HL-60 (cell line): ENCODE results near the gene AQP4.

Experiments used
- DNase-seq, 2 experiments: peaks; one replicate each; pipeline ENCODE4 v3.0.0-alpha.2; 2010 to 2020; ENCODE audit warnings: low read depth in 1 of 2, low spot score in 1 of 2
- H3K27ac ChIP-seq: fragments of 250-450 bp; sonication (Bioruptor Pico); replicated peaks from 2 replicates; pipeline ENCODE4 v1.5.1; 2020; ENCODE audit warnings: mild to moderate bottlenecking, moderate library complexity
- H3K27me3 ChIP-seq: fragments of 250-450 bp; sonication (Bioruptor Pico); 2 replicates; pipeline ENCODE4 v1.5.1; 2021; ENCODE audit warnings: mild to moderate bottlenecking, moderate library complexity; ENCODE audit not compliant: insufficient read depth, poor library complexity, severe bottlenecking
- H3K4me3 ChIP-seq: replicated peaks from 2 replicates; pipeline ENCODE4 v1.5.1; 2011; ENCODE audit warnings: mild to moderate bottlenecking, control low read depth, low read length; ENCODE audit not compliant: insufficient read depth
- GABPA ChIP-seq: IDR thresholded peaks from 2 replicates; pipeline ENCODE4 v1.6.1; 2012; ENCODE audit warnings: low read depth
- POLR2AphosphoS5 ChIP-seq: IDR thresholded peaks from 2 replicates; pipeline ENCODE4 v1.6.1; 2012; ENCODE audit warnings: low read depth
- SPI1 ChIP-seq: IDR thresholded peaks from 2 replicates; pipeline ENCODE4 v1.6.1; 2012; ENCODE audit warnings: low read depth, mild to moderate bottlenecking, borderline replicate concordance
- TF ChIP-seq, protein P1 (sequence below): IDR thresholded peaks from 2 replicates; pipeline ENCODE4 v1.6.1; 2012; ENCODE audit warnings: low read depth; ENCODE audit not compliant: insufficient replicate concordance
- TF ChIP-seq, protein P2 (sequence below): IDR thresholded peaks from one replicate; pipeline ENCODE4 v1.5.1; 2011; ENCODE audit warnings: low read length, control low read depth, inconsistent platforms; ENCODE audit not compliant: insufficient read depth

The AQP4 gene

GRCh38 chr18:26832302-26832701 lies 33.2 kb downstream of the AQP4 start:
- no peaks in the 10 kb centered on the region for H3K27me3 ChIP-seq
- no peak for TF ChIP-seq GABPA
- TF ChIP-seq, protein P1, sequence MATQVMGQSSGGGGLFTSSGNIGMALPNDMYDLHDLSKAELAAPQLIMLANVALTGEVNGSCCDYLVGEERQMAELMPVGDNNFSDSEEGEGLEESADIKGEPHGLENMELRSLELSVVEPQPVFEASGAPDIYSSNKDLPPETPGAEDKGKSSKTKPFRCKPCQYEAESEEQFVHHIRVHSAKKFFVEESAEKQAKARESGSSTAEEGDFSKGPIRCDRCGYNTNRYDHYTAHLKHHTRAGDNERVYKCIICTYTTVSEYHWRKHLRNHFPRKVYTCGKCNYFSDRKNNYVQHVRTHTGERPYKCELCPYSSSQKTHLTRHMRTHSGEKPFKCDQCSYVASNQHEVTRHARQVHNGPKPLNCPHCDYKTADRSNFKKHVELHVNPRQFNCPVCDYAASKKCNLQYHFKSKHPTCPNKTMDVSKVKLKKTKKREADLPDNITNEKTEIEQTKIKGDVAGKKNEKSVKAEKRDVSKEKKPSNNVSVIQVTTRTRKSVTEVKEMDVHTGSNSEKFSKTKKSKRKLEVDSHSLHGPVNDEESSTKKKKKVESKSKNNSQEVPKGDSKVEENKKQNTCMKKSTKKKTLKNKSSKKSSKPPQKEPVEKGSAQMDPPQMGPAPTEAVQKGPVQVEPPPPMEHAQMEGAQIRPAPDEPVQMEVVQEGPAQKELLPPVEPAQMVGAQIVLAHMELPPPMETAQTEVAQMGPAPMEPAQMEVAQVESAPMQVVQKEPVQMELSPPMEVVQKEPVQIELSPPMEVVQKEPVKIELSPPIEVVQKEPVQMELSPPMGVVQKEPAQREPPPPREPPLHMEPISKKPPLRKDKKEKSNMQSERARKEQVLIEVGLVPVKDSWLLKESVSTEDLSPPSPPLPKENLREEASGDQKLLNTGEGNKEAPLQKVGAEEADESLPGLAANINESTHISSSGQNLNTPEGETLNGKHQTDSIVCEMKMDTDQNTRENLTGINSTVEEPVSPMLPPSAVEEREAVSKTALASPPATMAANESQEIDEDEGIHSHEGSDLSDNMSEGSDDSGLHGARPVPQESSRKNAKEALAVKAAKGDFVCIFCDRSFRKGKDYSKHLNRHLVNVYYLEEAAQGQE = no peak
- TF ChIP-seq POLR2AphosphoS5 = no peak
- TF ChIP-seq, protein P2, sequence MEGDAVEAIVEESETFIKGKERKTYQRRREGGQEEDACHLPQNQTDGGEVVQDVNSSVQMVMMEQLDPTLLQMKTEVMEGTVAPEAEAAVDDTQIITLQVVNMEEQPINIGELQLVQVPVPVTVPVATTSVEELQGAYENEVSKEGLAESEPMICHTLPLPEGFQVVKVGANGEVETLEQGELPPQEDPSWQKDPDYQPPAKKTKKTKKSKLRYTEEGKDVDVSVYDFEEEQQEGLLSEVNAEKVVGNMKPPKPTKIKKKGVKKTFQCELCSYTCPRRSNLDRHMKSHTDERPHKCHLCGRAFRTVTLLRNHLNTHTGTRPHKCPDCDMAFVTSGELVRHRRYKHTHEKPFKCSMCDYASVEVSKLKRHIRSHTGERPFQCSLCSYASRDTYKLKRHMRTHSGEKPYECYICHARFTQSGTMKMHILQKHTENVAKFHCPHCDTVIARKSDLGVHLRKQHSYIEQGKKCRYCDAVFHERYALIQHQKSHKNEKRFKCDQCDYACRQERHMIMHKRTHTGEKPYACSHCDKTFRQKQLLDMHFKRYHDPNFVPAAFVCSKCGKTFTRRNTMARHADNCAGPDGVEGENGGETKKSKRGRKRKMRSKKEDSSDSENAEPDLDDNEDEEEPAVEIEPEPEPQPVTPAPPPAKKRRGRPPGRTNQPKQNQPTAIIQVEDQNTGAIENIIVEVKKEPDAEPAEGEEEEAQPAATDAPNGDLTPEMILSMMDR = no peak
- TF ChIP-seq SPI1 = no peak

GRCh38 chr18:26827581-26827980 lies 37.9 kb downstream of the AQP4 start:
- no peak overlapping the region for H3K4me3 ChIP-seq
- DNase-seq = no peak
- H3K27ac ChIP-seq = no peak overlapping the region
- H3K27me3 ChIP-seq = no peaks in the 10 kb centered on the region
- TF ChIP-seq, protein P2 = no peak
- TF ChIP-seq, protein P1 = no peak
- TF ChIP-seq SPI1 (no peak), GABPA (no peak), POLR2AphosphoS5 (no peak)

More at GRCh38 chr18:26832302-26832701, 33.2 kb downstream of the AQP4 start:
- DNase-seq = no peak
- Histone ChIP-seq H3K4me3 (no peak overlapping the region), H3K27ac (no peak overlapping the region)

- no peak for TF ChIP-seq POLR2AphosphoS5
- TF ChIP-seq, protein P1 = no peak
- no peak for TF ChIP-seq SPI1
- TF ChIP-seq GABPA = no peak
- TF ChIP-seq, protein P2 = no peak
- no peak for DNase-seq
- H3K4me3 ChIP-seq = no peak overlapping the region
- no peaks in the 10 kb centered on the region for H3K27me3 ChIP-seq
- H3K27ac ChIP-seq = no peak overlapping the region
These were observed 38.8 kb downstream of the AQP4 start for GRCh38 chr18:26826656-26827235.
